ENCODE measurements around the gene DZIP3. TPM values are rescaled to one million over a fixed set of nuclear protein-coding genes. Genes with fewer than 3 reads are reported as not detected.

DZIP3 gene
- total and polyA plus RNA-seq, 4 donors = 0.38 to 15.5 (median 7.1) TPM

GRCh38 chr3:108698461-108698860 lies 108.9 kb downstream of the DZIP3 start:
- Histone ChIP-seq H3K9me3 (ENCODE audit: control insufficient read depth, low read length) (no peaks in the 10 kb centered on the region), H3K36me3 (ENCODE audit: control insufficient read depth in 1 of 2, insufficient read depth in 2 of 2, low read length in 1 of 2) (no peaks in the 10 kb centered on the region), H3K4me3 (ENCODE audit: low read length in 2 of 2) (no peak overlapping the region), H3K27me3 (ENCODE audit: control insufficient read depth in 1 of 2, insufficient read depth in 2 of 2, low read length in 1 of 2) (no peaks in the 10 kb centered on the region), H3K27ac (ENCODE audit: low read depth in 1 of 2, low read length in 2 of 2) (no peak overlapping the region), H3K4me1 (ENCODE audit: control insufficient read depth in 1 of 2, insufficient read depth in 2 of 2, low read length in 2 of 2) (no peaks in the 10 kb centered on the region)
- DNase-seq = no peak
- WGBS, 2 donors = 79 to 100% methylated on average over 1 of the region's 1 CpG
- ATAC-seq (ENCODE audit: low FRiP score) = no peak
- intact Hi-C loops (cut with DNase I) = no loop called here

- no peak for DNase-seq
- Histone ChIP-seq H3K4me3 (ENCODE audit: low read length in 2 of 2) (no peak overlapping the region), H3K27ac (ENCODE audit: low read depth in 1 of 2, low read length in 2 of 2) (no peak overlapping the region), H3K4me1 (ENCODE audit: control insufficient read depth in 1 of 2, insufficient read depth in 2 of 2, low read length in 2 of 2) (no peaks in the 10 kb centered on the region), H3K36me3 (ENCODE audit: control insufficient read depth in 1 of 2, insufficient read depth in 2 of 2, low read length in 1 of 2) (no peaks in the 10 kb centered on the region), H3K27me3 (ENCODE audit: control insufficient read depth in 1 of 2, insufficient read depth in 2 of 2, low read length in 1 of 2) (no peaks in the 10 kb centered on the region), H3K9me3 (ENCODE audit: control insufficient read depth, low read length) (no peaks in the 10 kb centered on the region)
- intact Hi-C loops (cut with DNase I) = no loop called here
- ATAC-seq (ENCODE audit: low FRiP score) = no peak
- WGBS, 2 donors = 92% methylated on average over 1 of the region's 1 CpG
Observed at GRCh38 chr3:108705045-108705444, 115.5 kb downstream of the DZIP3 start.

GRCh38 chr3:108713009-108713516 lies 123.5 kb downstream of the DZIP3 start:
- no peaks in the 10 kb centered on the region for H3K36me3 ChIP-seq (ENCODE audit: control insufficient read depth in 1 of 2, insufficient read depth in 2 of 2, low read length in 1 of 2)
- H3K27me3 ChIP-seq (ENCODE audit: control insufficient read depth in 1 of 2, insufficient read depth in 2 of 2, low read length in 1 of 2) = no peaks in the 10 kb centered on the region
- DNase-seq (no peak), ATAC-seq (ENCODE audit: low FRiP score) (no peak)
- 63 to 69% methylated on average over 5 of the region's 5 CpGs for WGBS, 2 donors
- no peak overlapping the region for H3K27ac ChIP-seq (ENCODE audit: low read depth in 1 of 2, low read length in 2 of 2)
- H3K4me1 ChIP-seq (ENCODE audit: control insufficient read depth in 1 of 2, insufficient read depth in 2 of 2, low read length in 2 of 2) = no peaks in the 10 kb centered on the region
- H3K4me3 ChIP-seq (ENCODE audit: low read length in 2 of 2) = no peak overlapping the region
- intact Hi-C loops (cut with DNase I) = no loop called here
- no peaks in the 10 kb centered on the region for H3K9me3 ChIP-seq (ENCODE audit: control insufficient read depth, low read length)

- intact Hi-C loops (cut with DNase I) = no loop called here
- H3K36me3 ChIP-seq (ENCODE audit: control insufficient read depth in 1 of 2, insufficient read depth in 2 of 2, low read length in 1 of 2) = no peaks in the 10 kb centered on the region
- ATAC-seq (ENCODE audit: low FRiP score) = no peak
- H3K4me3 ChIP-seq (ENCODE audit: low read length in 2 of 2) = no peak overlapping the region
- no peak for DNase-seq
- H3K9me3 ChIP-seq (ENCODE audit: control insufficient read depth, low read length) = no peaks in the 10 kb centered on the region
- no peaks in the 10 kb centered on the region for H3K4me1 ChIP-seq (ENCODE audit: control insufficient read depth in 1 of 2, insufficient read depth in 2 of 2, low read length in 2 of 2)
- WGBS, 2 donors = 80 to 85% methylated on average over 3 of the region's 3 CpGs
- H3K27me3 ChIP-seq (ENCODE audit: control insufficient read depth in 1 of 2, insufficient read depth in 2 of 2, low read length in 1 of 2) = no peaks in the 10 kb centered on the region
- H3K27ac ChIP-seq (ENCODE audit: low read depth in 1 of 2, low read length in 2 of 2) = no peak overlapping the region
Observed at GRCh38 chr3:108713816-108714215, 124.3 kb downstream of the DZIP3 start.

GRCh38 chr3:108718454-108718853 lies 128.9 kb downstream of the DZIP3 start:
- Histone ChIP-seq H3K4me3 (ENCODE audit: low read length in 2 of 2) (no peak overlapping the region), H3K27ac (ENCODE audit: low read depth in 1 of 2, low read length in 2 of 2) (no peak overlapping the region), H3K9me3 (ENCODE audit: control insufficient read depth, low read length) (no peaks in the 10 kb centered on the region), H3K4me1 (ENCODE audit: control insufficient read depth in 1 of 2, insufficient read depth in 2 of 2, low read length in 2 of 2) (no peaks in the 10 kb centered on the region), H3K36me3 (ENCODE audit: control insufficient read depth in 1 of 2, insufficient read depth in 2 of 2, low read length in 1 of 2) (no peaks in the 10 kb centered on the region), H3K27me3 (ENCODE audit: control insufficient read depth in 1 of 2, insufficient read depth in 2 of 2, low read length in 1 of 2) (no peaks in the 10 kb centered on the region)
- no peak for ATAC-seq (ENCODE audit: low FRiP score)
- intact Hi-C loops (cut with DNase I) = no loop called here
- WGBS, 2 donors = 3 to 6% methylated on average over 2 of the region's 2 CpGs
- no peak for DNase-seq

GRCh38 chr3:108719178-108719806 lies 129.8 kb downstream of the DZIP3 start:
- no peaks in the 10 kb centered on the region for H3K4me1 ChIP-seq (ENCODE audit: control insufficient read depth in 1 of 2, insufficient read depth in 2 of 2, low read length in 2 of 2)
- H3K27ac ChIP-seq (ENCODE audit: low read depth in 1 of 2, low read length in 2 of 2) = no peak overlapping the region
- no peaks in the 10 kb centered on the region for H3K27me3 ChIP-seq (ENCODE audit: control insufficient read depth in 1 of 2, insufficient read depth in 2 of 2, low read length in 1 of 2)
- ATAC-seq (ENCODE audit: low FRiP score) (no peak), DNase-seq (no peak)
- intact Hi-C loops (cut with DNase I) = no loop called here
- H3K36me3 ChIP-seq (ENCODE audit: control insufficient read depth in 1 of 2, insufficient read depth in 2 of 2, low read length in 1 of 2) = no peaks in the 10 kb centered on the region
- WGBS, 2 donors = 48 to 60% methylated on average over 2 of the region's 2 CpGs
- no peak overlapping the region for H3K4me3 ChIP-seq (ENCODE audit: low read length in 2 of 2)
- no peaks in the 10 kb centered on the region for H3K9me3 ChIP-seq (ENCODE audit: control insufficient read depth, low read length)

GRCh38 chr3:108722724-108723123 lies 133.2 kb downstream of the DZIP3 start:
- no peaks in the 10 kb centered on the region for H3K9me3 ChIP-seq (ENCODE audit: control insufficient read depth, low read length)
- H3K4me3 ChIP-seq (ENCODE audit: low read length in 2 of 2) = no peak overlapping the region
- no peaks in the 10 kb centered on the region for H3K4me1 ChIP-seq (ENCODE audit: control insufficient read depth in 1 of 2, insufficient read depth in 2 of 2, low read length in 2 of 2)
- no peaks in the 10 kb centered on the region for H3K27me3 ChIP-seq (ENCODE audit: control insufficient read depth in 1 of 2, insufficient read depth in 2 of 2, low read length in 1 of 2)
- DNase-seq (no peak), ATAC-seq (ENCODE audit: low FRiP score) (no peak)
- H3K36me3 ChIP-seq (ENCODE audit: control insufficient read depth in 1 of 2, insufficient read depth in 2 of 2, low read length in 1 of 2) = no peaks in the 10 kb centered on the region
- H3K27ac ChIP-seq (ENCODE audit: low read depth in 1 of 2, low read length in 2 of 2) = no peak overlapping the region
- 95 to 100% methylated on average over 1 of the region's 1 CpG for WGBS, 2 donors
- intact Hi-C loops (cut with DNase I) = no loop called here

GRCh38 chr3:108724101-108724500 lies 134.6 kb downstream of the DZIP3 start:
- Histone ChIP-seq H3K27ac (ENCODE audit: low read depth in 1 of 2, low read length in 2 of 2) (no peak overlapping the region), H3K36me3 (ENCODE audit: control insufficient read depth in 1 of 2, insufficient read depth in 2 of 2, low read length in 1 of 2) (no peaks in the 10 kb centered on the region), H3K4me3 (ENCODE audit: low read length in 2 of 2) (no peak overlapping the region), H3K27me3 (ENCODE audit: control insufficient read depth in 1 of 2, insufficient read depth in 2 of 2, low read length in 1 of 2) (no peaks in the 10 kb centered on the region), H3K9me3 (ENCODE audit: control insufficient read depth, low read length) (no peaks in the 10 kb centered on the region), H3K4me1 (ENCODE audit: control insufficient read depth in 1 of 2, insufficient read depth in 2 of 2, low read length in 2 of 2) (no peaks in the 10 kb centered on the region)
- no peak for ATAC-seq (ENCODE audit: low FRiP score)
- WGBS, 2 donors = 80 to 94% methylated on average over 3 to 4 of the region's 4 CpGs
- intact Hi-C loops (cut with DNase I) = no loop called here
- no peak for DNase-seq

- DNase-seq = no peak
- Histone ChIP-seq H3K4me3 (ENCODE audit: low read length in 2 of 2) (no peak overlapping the region), H3K27me3 (ENCODE audit: control insufficient read depth in 1 of 2, insufficient read depth in 2 of 2, low read length in 1 of 2) (no peaks in the 10 kb centered on the region), H3K4me1 (ENCODE audit: control insufficient read depth in 1 of 2, insufficient read depth in 2 of 2, low read length in 2 of 2) (no peaks in the 10 kb centered on the region), H3K36me3 (ENCODE audit: control insufficient read depth in 1 of 2, insufficient read depth in 2 of 2, low read length in 1 of 2) (no peaks in the 10 kb centered on the region), H3K9me3 (ENCODE audit: control insufficient read depth, low read length) (no peaks in the 10 kb centered on the region), H3K27ac (ENCODE audit: low read depth in 1 of 2, low read length in 2 of 2) (no peak overlapping the region)
- intact Hi-C loops (cut with DNase I) = no loop called here
- no peak for ATAC-seq (ENCODE audit: low FRiP score)
Observed at GRCh38 chr3:108728105-108728504, 138.6 kb downstream of the DZIP3 start.

All from aorta (tissue), 5 donors.